Heart right ventricle (tissue), 16 donors: ENCODE data around the gene LDAF1. TPM values are rescaled to one million over a fixed set of nuclear protein-coding genes. Genes with fewer than 3 reads are reported as not detected.
"Not testable (repeated sequence)": the region's sequence is repeated elsewhere in the genome, so short reads cannot be mapped to it uniquely, and the experiment has no call there.

Experiments used
- ATAC-seq, 8 donors: fragments of 200-7000 bp; cut with Tn5 transposase; one replicate each; pipeline ENCODE4 v1.9.1; 2020; ENCODE audit warnings: mild to moderate bottlenecking in 8 of 8, moderate library complexity in 8 of 8, moderate number of reproducible peaks in 1 of 8
- DNase-seq, 2 donors: peaks; one replicate each; pipeline ENCODE4 v3.0.0-alpha.2; 2020
- H3K27ac ChIP-seq, 10 donors: fragments of 200-600 bp; sonication (generic) in 2 of 10; one replicate each; pipeline versions ENCODE4 v1.5.0 to v1.8.0; 2020 to 2022; ENCODE audit warnings: mild to moderate bottlenecking in 3 of 10
- H3K27me3 ChIP-seq, 7 donors: fragments of 200-600 bp; one replicate each; pipeline ENCODE4 v1.8.0; 2021 to 2022; ENCODE audit warnings: mild to moderate bottlenecking in 2 of 7
- H3K36me3 ChIP-seq, 9 donors: fragments of 200-600 bp; sonication (generic) in 1 of 9; one replicate each; pipeline versions ENCODE4 v1.5.0 to v1.8.0; 2020 to 2022; ENCODE audit warnings: mild to moderate bottlenecking in 2 of 9
- H3K4me1 ChIP-seq, 9 donors: fragments of 200-600 bp; sonication (generic) in 1 of 9; one replicate each; pipeline versions ENCODE4 v1.5.0 to v1.8.0; 2020 to 2022; ENCODE audit warnings: mild to moderate bottlenecking in 4 of 9
- H3K4me3 ChIP-seq, 10 donors: fragments of 200-600 bp; sonication (generic) in 2 of 10; one replicate each; pipeline versions ENCODE4 v1.5.0 to v1.8.0; 2020 to 2022; ENCODE audit warnings: mild to moderate bottlenecking in 7 of 10, moderate library complexity in 2 of 10
- H3K9me3 ChIP-seq, 11 donors: fragments of 200-600 bp in 10 of 11; sonication (generic) in 2 of 11; one replicate each; pipeline versions ENCODE4 v1.5.0 to v1.8.0; 2013 to 2022; ENCODE audit warnings: mild to moderate bottlenecking in 2 of 11, control low read depth in 1 of 11, moderate library complexity in 1 of 11
- WGBS, 2 donors: extraction: QIAGEN DNeasy Blood & Tissue Kit; methylation state at CpG; one replicate each; pipeline ENCODE4 v1.1.7; 2013; ENCODE audit warnings: inconsistent platforms in 1 of 2; 5-methylcytosine and 5-hydroxymethylcytosine counted together
- intact Hi-C, 10 donors: fragments of 100-400 bp; cut with DNase I; formaldehyde crosslinking; loops; one replicate each; pipeline versions ENCODE4 v1.11.1 to v1.14.2; 2022
- polyA plus RNA-seq, 2 donors: library from polyadenylated mRNA; stranded (reverse); fragments of 200-250 nt; gene quantifications; one replicate each; pipeline ENCODE4 v1.2.3, GENCODE V29; 2013
- total RNA-seq, 10 donors: library from RNA; stranded (reverse); fragmentation: NEBNext Ultra II Directional in 3 of 10; extraction: Animal tissue kit (Norgen Biotek cat#: 25700) in 3 of 10; gene quantifications; one replicate each; pipeline versions ENCODE4 v1.2.1 to v1.2.4, GENCODE V29; 2021 to 2023
- TF ChIP-seq, protein P1 (sequence below), 9 donors: fragments of 200-600 bp; sonication (generic) in 2 of 9; IDR thresholded peaks; one replicate each; pipeline versions ENCODE4 v1.5.0 to v1.8.0; 2021 to 2022; ENCODE audit warnings: antibody characterized with exemption in 9 of 9, mild to moderate bottlenecking in 5 of 9, moderate library complexity in 1 of 9
- donor health status: Arrhythmogenic right ventricular cardiomyopathy.
- donor health status: ischemic (EF 13 %, LVEDD 7.1; RV severe dilation, severe dysfunction).
- donor health status: healthy with polysubstance abuse.
- donor health status: DM: no; HTN: yes; CAD: no.
- donor health status: DM: no; HTN: no; CAD: no.
- donor health status: ischemic (EF 25% LVEDD 6.9; RV normal size, moderate dysfunction).
- donor health status: ischemic (EF 25% LVEDD 5.7; RV mildly dilated, moderate dysfunction).
- donor health status: healthy.
- donor health status: DM: yes; HTN: yes; CAD: no.
- donor health status: Ischemic cardiomyopathy.
- donor health status: ischemic (EF 35%, LVEDD 5.7; RV mildly dilated, moderate dysfunction).
- donor health status: nonischemic (EF 11% LVEDD 7.7; RV severe dilation, severe dysfunction).
- donor health status: DM: yes; HTN: yes; CAD: no.
- donor health status: PGD.
- donor health status: ischemic (EF 29% LVEDD 5.4; RV normal size, mild dysfunction).
- donor health status: nonischemic (EF 23%, LVEDD 6.1; RV moderate dilation, normal function).

Gene LDAF1
- total and polyA plus RNA-seq, 12 donors, result 21.0 to 182 (median 139) TPM

GRCh38 chr16:21130811-21131210 is 27.7 kb upstream of the LDAF1 start:
- ATAC-seq, result no peak
- intact Hi-C loops, result no loop called here
- Histone ChIP-seq H3K36me3 (no peaks in the 10 kb centered on the region), H3K9me3 (no peaks in the 10 kb centered on the region), H3K4me3 (no peak overlapping the region), H3K4me1 (no peaks in the 10 kb centered on the region), H3K27ac (no peak overlapping the region), H3K27me3 (no peaks in the 10 kb centered on the region)
- WGBS, 2 donors, result 90 to 95% methylated on average over 3 of the region's 3 CpGs
- no peak for DNase-seq
- TF ChIP-seq, protein P1, sequence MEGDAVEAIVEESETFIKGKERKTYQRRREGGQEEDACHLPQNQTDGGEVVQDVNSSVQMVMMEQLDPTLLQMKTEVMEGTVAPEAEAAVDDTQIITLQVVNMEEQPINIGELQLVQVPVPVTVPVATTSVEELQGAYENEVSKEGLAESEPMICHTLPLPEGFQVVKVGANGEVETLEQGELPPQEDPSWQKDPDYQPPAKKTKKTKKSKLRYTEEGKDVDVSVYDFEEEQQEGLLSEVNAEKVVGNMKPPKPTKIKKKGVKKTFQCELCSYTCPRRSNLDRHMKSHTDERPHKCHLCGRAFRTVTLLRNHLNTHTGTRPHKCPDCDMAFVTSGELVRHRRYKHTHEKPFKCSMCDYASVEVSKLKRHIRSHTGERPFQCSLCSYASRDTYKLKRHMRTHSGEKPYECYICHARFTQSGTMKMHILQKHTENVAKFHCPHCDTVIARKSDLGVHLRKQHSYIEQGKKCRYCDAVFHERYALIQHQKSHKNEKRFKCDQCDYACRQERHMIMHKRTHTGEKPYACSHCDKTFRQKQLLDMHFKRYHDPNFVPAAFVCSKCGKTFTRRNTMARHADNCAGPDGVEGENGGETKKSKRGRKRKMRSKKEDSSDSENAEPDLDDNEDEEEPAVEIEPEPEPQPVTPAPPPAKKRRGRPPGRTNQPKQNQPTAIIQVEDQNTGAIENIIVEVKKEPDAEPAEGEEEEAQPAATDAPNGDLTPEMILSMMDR (IDR thresholded peaks at IDR 0.05), result no peak

- 88 to 90% methylated on average over 8 of the region's 8 CpGs for WGBS, 2 donors
- H3K4me3 ChIP-seq, result no peak overlapping the region
- H3K4me1 ChIP-seq, result no peaks in the 10 kb centered on the region
- DNase-seq (no peak), ATAC-seq (no peak)
- no peaks in the 10 kb centered on the region for H3K36me3 ChIP-seq
- TF ChIP-seq, protein P1 (IDR thresholded peaks at IDR 0.05), result no peak
- H3K27me3 ChIP-seq, result no peaks in the 10 kb centered on the region
- intact Hi-C loops, result no loop called here
- no peak overlapping the region for H3K27ac ChIP-seq
- no peaks in the 10 kb centered on the region for H3K9me3 ChIP-seq
These were observed 24.4 kb upstream of the LDAF1 start for GRCh38 chr16:21134053-21134452.

DNA sequence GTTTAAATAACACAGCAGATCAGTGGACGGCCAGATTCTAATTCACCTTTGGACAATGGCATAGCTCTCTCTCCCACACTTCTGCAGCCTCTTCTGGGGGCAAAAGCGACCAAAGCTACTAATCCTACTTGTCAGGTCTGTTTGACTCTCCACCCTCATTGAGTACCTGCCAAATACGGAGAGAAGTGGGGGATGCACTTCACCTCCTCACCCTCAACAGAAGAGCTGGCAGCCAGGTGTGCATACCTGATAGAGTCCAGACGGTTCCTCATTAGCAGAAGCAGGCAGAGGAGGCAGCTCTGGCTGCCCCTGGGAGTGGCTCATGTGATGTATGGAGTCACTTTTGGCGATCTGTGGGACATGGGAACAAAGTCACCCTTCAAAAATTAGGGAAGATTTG is 12.7 kb upstream of the LDAF1 start:
- TF ChIP-seq, protein P1 (IDR thresholded peaks at IDR 0.05), result no peak
- no peak overlapping the region for H3K4me3 ChIP-seq
- no peak for DNase-seq
- WGBS, 2 donors, result 77 to 82% methylated on average over 5 of the region's 5 CpGs
- no peaks in the 10 kb centered on the region for H3K36me3 ChIP-seq
- no peaks in the 10 kb centered on the region for H3K27me3 ChIP-seq
- peaks cover 0 to 11% (median 0%) of the 10 kb centered on the region in 11 donors for H3K9me3 ChIP-seq
- peaks cover 0 to 6% (median 6%) of the 10 kb centered on the region in 9 donors for H3K4me1 ChIP-seq
- ATAC-seq, result no peak
- intact Hi-C loops, result no loop called here
- H3K27ac ChIP-seq, result no peak overlapping the region

DNA sequence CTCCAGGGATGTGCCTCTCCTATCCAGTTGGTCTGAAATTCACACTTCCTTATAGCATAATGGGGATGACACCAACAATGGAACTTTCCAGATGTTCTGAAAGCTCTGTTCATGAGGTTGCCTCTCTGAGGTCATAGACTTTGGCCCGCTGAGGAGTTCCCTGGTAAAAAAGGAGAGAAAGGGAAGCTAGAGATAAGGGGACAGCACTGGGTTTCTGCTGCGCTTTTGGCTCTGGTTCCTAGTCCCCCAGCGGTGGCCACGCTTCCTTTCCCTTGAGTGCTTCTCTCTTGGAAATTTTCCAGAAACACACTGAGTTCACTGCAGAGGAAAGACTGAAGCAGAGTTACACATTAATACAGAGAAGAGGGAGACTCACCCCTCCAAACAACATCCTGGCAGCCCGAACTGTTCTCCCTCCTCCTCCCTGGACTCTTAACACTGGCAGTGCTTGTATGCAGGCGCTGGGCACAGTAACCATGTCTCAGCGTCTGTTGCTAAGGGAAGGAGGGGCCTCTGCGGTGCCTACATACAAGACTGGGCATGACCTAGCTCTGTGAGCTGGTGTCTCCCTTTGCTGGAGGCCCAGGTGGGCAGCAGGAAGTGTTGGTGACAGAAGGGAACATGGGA is 8.0 kb upstream of the LDAF1 start, which contains the start of gene DNAH3:
Gene DNAH3 (minus strand): TSS at position 472 of the 627 bp plus-strand sequence. CDS start 527 bp downstream, outside the sequence.
- H3K27me3 ChIP-seq, result no peaks in the 10 kb centered on the region
- peaks cover 0 to 10% (median 7%) of the 10 kb centered on the region in 9 donors for H3K4me1 ChIP-seq
- peak; percentile 11 to 81 (median 58) for ATAC-seq
- TF ChIP-seq, protein P1 (IDR thresholded peaks at IDR 0.05), result no peak
- no peak within 1 kb of the TSS for H3K4me3 ChIP-seq
- DNase-seq, result no peak
- 7 to 12% methylated on average over 8 of the region's 8 CpGs for WGBS, 2 donors
- H3K36me3 ChIP-seq, result no peaks in the 10 kb centered on the region
- no peak within 1 kb of the TSS for H3K27ac ChIP-seq
- no peaks in the 10 kb centered on the region for H3K9me3 ChIP-seq
- intact Hi-C loops, result loop anchor here in 5 of 10 donors (10.0 kb wide), 5 partner anchors 154 to 1524 kb away; no protein-coding TSS in a partner anchor

GRCh38 chr16:21152160-21153030 is 6.1 kb upstream of the LDAF1 start:
- H3K27ac ChIP-seq, ATAC-seq, H3K36me3 ChIP-seq, H3K27me3 ChIP-seq, H3K9me3 ChIP-seq, DNase-seq, H3K4me3 ChIP-seq: not testable (repeated sequence)
- H3K4me1 ChIP-seq, result peaks cover 0 to 18% (median 9%) of the 10 kb centered on the region in 9 donors
- WGBS, 2 donors, result 85 to 88% methylated on average over 48 to 50 of the region's 51 CpGs
- intact Hi-C loops, result loop anchor here in 5 of 10 donors (10.0 kb wide), 5 partner anchors 152 to 1522 kb away; no protein-coding TSS in a partner anchor

DNA sequence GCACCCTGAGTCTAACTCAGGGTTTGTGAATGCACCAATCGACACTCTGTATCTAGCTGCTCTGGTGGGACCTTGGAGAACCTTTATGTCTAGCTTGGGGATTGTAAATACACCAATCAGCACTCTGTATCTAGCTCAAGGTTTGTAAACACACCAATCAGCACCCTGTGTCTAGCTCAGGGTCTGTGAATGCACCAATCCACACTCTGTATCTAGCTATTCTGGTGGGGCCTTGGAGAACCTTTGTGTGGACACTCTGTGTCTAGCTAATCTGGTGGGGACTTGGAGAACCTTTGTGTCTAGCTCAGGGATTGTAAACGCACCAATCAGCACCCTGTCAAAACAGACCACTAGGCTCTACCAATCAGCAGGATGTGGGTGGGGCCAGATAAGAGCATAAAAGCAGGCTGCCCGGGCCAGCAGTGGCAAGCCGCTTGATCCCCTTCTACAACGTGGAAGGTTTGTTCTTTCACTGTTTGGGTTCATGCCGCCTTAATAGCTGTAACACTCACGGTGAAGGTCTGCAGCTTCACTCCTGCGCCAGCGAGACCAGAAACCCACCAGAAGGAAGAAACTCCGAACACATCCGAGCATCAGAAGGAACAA is 5.2 kb upstream of the LDAF1 start:
- intact Hi-C loops, result loop anchor here in 5 of 10 donors (10.0 kb wide), 5 partner anchors 152 to 1522 kb away; no protein-coding TSS in a partner anchor
- not testable (repeated sequence) for DNase-seq, H3K9me3 ChIP-seq, H3K27ac ChIP-seq, ATAC-seq, H3K27me3 ChIP-seq, H3K36me3 ChIP-seq, H3K4me3 ChIP-seq
- peaks cover 0 to 26% (median 17%) of the 10 kb centered on the region in 9 donors for H3K4me1 ChIP-seq
- WGBS, 2 donors, result 91 to 94% methylated on average over 11 of the region's 11 CpGs
